Measurements from ENCODE around the gene MSI2. TPM values are rescaled to one million over a fixed set of nuclear protein-coding genes. Genes with fewer than 3 reads are reported as not detected.

Gene MSI2
- total RNA-seq, 2 donors from 2014 or later = 53.1 to 74.0 TPM

GRCh38 chr17:57653279-57653678 lies 397.0 kb downstream of the MSI2 start:
- no peaks in the 10 kb centered on the region for H3K27me3 ChIP-seq (replicated peaks; ENCODE audit: insufficient read depth)
- intact Hi-C loops (cut with DNase I) = no loop called here
- TF ChIP-seq CTCF (IDR thresholded peaks at IDR 0.05) (no peak), POLR2A (IDR thresholded peaks at IDR 0.05) (no peak), POLR2AphosphoS5 (IDR thresholded peaks at IDR 0.05) (no peak)
- no peak overlapping the region for H3K4me3 ChIP-seq
- DNase-seq (ENCODE audit: low spot score) = no peak
- no peaks in the 10 kb centered on the region for H3K4me1 ChIP-seq (replicated peaks)
- H3K9me3 ChIP-seq = no peaks in the 10 kb centered on the region
- WGBS = 56% methylated on average over 7 of the region's 7 CpGs
- H3K27ac ChIP-seq = no peak overlapping the region
- no peaks in the 10 kb centered on the region for H3K36me3 ChIP-seq

DNA sequence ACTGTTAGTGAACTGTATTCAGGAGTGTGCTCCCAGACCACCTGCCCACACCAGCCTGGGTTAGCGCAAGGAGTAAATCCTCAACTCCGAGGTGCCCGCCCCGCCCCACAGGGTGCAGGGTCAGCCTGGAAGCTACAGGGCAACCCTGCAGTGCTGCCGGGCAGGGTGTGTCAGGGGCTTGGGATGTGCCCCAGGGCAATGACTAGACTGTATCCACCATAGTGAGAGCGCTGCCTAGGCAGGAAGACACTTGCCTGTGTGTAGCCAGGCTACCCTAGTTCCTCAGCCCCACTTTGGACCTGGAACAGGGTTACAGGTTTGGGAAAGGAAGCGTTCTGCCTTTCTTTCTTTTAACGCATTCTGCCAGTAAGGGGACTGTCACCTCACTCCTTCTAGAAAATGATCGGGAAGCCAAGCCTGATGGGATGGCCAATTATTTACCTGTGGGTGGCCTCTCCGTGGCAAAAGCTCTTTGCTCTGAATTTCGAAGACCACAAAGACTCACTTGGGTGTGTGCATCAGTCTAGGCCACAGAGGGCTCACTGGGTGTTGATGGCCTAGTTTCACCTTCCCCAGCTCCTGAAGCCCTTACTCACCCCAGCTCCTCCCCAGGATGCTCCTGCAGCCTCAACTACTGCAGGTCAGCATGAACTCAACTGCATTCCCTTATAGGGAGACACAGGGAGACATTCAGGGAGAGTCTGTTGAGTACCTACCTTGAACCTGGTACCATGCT lies 397.9 kb downstream of the MSI2 start:
- Histone ChIP-seq H3K9me3 (no peaks in the 10 kb centered on the region), H3K27ac (no peak overlapping the region), H3K27me3 (replicated peaks; ENCODE audit: insufficient read depth) (no peaks in the 10 kb centered on the region), H3K4me3 (no peak overlapping the region), H3K36me3 (no peaks in the 10 kb centered on the region), H3K4me1 (replicated peaks) (no peaks in the 10 kb centered on the region)
- TF ChIP-seq POLR2A (IDR thresholded peaks at IDR 0.05) (no peak), POLR2AphosphoS5 (IDR thresholded peaks at IDR 0.05) (no peak), CTCF (IDR thresholded peaks at IDR 0.05) (no peak)
- no peak for DNase-seq (ENCODE audit: low spot score)
- WGBS = 92% methylated on average over 11 of the region's 11 CpGs
- intact Hi-C loops (cut with DNase I) = no loop called here

- DNase-seq (ENCODE audit: low spot score) = no peak
- intact Hi-C loops (cut with DNase I) = no loop called here
- no peaks in the 10 kb centered on the region for H3K36me3 ChIP-seq
- H3K4me1 ChIP-seq (replicated peaks) = no peaks in the 10 kb centered on the region
- H3K9me3 ChIP-seq = no peaks in the 10 kb centered on the region
- 69% methylated on average over 6 of the region's 6 CpGs for WGBS
- no peak overlapping the region for H3K4me3 ChIP-seq
- H3K27me3 ChIP-seq (replicated peaks; ENCODE audit: insufficient read depth) = no peaks in the 10 kb centered on the region
- no peak overlapping the region for H3K27ac ChIP-seq
- TF ChIP-seq CTCF (IDR thresholded peaks at IDR 0.05) (no peak), POLR2A (IDR thresholded peaks at IDR 0.05) (no peak), POLR2AphosphoS5 (IDR thresholded peaks at IDR 0.05) (no peak)
These were observed 399.2 kb downstream of the MSI2 start for GRCh38 chr17:57655553-57655952.

GRCh38 chr17:57657211-57657610 lies 400.9 kb downstream of the MSI2 start:
- Histone ChIP-seq H3K4me3 (no peak overlapping the region), H3K4me1 (replicated peaks) (no peaks in the 10 kb centered on the region), H3K27me3 (replicated peaks; ENCODE audit: insufficient read depth) (no peaks in the 10 kb centered on the region), H3K36me3 (no peaks in the 10 kb centered on the region), H3K9me3 (no peaks in the 10 kb centered on the region), H3K27ac (no peak overlapping the region)
- 36% methylated on average over 2 of the region's 2 CpGs for WGBS
- no peak for DNase-seq (ENCODE audit: low spot score)
- intact Hi-C loops (cut with DNase I) = no loop called here
- TF ChIP-seq POLR2AphosphoS5 (IDR thresholded peaks at IDR 0.05) = no peak
- TF ChIP-seq POLR2A (IDR thresholded peaks at IDR 0.05) = no peak
- TF ChIP-seq CTCF (IDR thresholded peaks at IDR 0.05) = no peak

DNA sequence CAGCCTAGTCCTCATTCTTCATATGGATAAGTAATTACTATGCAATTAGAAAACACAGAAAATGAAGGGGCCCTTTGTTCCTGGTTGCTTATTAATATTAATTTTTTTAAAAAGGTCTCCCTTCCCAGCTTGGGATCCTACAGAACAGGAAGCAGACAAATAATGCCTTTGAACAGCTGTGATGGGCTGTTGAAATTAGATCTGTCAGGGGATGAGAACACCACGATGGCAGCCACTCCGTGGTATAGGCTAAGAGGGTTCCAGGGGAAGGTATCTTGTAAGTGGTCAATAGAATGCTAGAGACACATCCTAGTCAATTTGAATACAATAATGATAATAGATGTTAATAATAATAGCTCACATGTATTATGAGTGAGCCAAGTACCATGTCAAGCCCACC lies 405.7 kb downstream of the MSI2 start:
- Histone ChIP-seq H3K27me3 (replicated peaks; ENCODE audit: insufficient read depth) (no peaks in the 10 kb centered on the region), H3K27ac (peak overlapping the region; percentile 61 to 67), H3K4me1 (replicated peaks) (no peaks in the 10 kb centered on the region), H3K4me3 (no peak overlapping the region), H3K9me3 (no peaks in the 10 kb centered on the region), H3K36me3 (no peaks in the 10 kb centered on the region)
- TF ChIP-seq POLR2A (IDR thresholded peaks at IDR 0.05) (no peak), POLR2AphosphoS5 (IDR thresholded peaks at IDR 0.05) (no peak), CTCF (IDR thresholded peaks at IDR 0.05) (no peak)
- 68% methylated on average over 2 of the region's 2 CpGs for WGBS
- no peak for DNase-seq (ENCODE audit: low spot score)
- intact Hi-C loops (cut with DNase I) = loop anchor here (2.0 to 10.0 kb wide), 3 partner anchors 257 to 405 kb away; partner anchors contain the start of gene MSI2
